ENCODE measurements around the gene MOGAT2.

MOGAT2 gene

DNA sequence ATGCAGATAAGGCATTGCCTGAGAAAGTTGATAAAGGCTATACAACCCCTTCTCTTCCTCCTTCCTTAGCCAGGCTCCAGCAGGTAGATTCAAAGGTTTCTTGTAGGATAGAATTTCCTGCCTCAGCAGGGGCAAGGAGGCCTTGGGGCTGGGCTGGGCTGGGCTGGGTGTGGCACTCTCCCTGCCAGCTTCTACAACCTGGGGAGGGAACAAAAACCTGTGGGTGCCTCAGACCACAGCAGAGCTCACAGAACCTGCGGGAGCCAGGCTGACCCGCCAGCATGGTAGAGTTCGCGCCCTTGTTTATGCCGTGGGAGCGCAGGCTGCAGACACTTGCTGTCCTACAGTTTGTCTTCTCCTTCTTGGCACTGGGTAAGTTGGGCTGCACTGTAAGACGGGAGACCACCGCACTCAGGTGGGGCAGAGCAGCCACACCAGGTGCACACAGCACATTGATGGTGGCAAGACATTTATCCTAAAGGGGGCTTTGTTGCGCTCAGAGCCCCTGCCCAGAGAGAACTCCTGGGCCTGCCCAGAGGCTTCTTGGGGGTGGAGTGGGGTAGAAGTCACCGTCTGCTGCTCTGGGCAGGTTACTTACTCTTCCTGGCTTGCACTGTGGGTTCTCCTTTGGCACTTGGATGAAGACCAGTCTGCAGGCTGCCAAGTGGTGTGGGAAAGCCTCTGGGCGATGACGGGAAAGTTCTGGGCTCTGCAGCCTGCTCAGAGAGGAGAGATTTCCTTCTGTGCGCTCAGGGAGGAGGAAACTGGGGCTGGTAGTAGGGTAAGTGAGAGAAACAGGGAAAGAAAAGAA is at the start of gene MOGAT2:
Gene MOGAT2 (plus strand): TSS at position 231 of the 811 bp plus-strand sequence. CDS start 51 bp downstream, at position 282.
- no peak for DNase-seq (ENCODE audit: low read depth)
- TF ChIP-seq, protein P1, sequence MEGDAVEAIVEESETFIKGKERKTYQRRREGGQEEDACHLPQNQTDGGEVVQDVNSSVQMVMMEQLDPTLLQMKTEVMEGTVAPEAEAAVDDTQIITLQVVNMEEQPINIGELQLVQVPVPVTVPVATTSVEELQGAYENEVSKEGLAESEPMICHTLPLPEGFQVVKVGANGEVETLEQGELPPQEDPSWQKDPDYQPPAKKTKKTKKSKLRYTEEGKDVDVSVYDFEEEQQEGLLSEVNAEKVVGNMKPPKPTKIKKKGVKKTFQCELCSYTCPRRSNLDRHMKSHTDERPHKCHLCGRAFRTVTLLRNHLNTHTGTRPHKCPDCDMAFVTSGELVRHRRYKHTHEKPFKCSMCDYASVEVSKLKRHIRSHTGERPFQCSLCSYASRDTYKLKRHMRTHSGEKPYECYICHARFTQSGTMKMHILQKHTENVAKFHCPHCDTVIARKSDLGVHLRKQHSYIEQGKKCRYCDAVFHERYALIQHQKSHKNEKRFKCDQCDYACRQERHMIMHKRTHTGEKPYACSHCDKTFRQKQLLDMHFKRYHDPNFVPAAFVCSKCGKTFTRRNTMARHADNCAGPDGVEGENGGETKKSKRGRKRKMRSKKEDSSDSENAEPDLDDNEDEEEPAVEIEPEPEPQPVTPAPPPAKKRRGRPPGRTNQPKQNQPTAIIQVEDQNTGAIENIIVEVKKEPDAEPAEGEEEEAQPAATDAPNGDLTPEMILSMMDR (IDR thresholded peaks at IDR 0.05; ENCODE audit: control insufficient read depth, insufficient read depth, low read depth, low read length, missing control alignments): no peak
- H3K4me3 ChIP-seq (ENCODE audit: control insufficient read depth, low read depth, low read length): no peak within 1 kb of the TSS

DNA sequence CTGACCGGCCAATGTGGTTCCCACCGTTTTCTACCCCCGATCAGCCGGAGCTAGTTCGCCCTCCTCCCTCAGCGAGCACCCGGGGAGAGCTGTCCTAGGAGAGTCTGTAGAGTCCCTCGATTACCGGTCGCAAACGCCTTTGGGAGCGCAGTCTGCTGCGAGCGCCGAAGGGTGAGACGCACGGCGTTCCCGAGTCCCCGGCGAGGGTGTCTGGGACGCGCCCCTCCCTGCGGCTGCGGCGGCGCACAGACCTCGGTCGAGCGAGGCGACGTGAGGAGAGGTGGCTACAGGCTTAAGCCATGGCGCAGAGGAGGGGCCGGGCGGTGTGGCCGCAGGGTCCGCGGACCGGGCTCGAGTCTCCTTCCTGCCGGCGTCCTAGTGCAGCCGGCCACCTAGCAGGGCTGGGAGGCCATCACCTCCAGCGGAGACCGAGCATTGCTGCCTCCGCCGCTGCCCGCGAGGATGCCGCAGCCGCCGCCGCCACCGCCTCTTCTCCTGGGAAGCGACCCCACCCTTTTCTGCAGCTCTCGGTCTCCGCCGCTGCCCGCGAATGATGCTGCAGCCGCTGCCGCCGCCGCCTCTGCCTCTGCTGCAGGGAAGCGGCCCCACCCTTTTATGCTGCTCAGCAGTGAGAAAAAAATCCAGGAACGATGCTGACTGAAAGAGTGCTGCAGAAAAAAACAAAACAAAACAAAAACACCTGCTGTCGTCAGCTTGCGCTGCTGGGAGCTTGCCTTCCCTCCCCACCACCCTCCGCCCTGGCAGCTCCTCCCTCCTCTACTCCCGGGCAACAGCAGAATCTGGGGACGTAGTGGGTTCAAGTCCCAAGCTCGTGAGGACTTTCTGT is 49.0 kb upstream of the MOGAT2 start, which contains the start of gene MAP6:
Gene MAP6 (minus strand): TSS at position 588 of the 847 bp plus-strand sequence. CDS start 669 bp downstream, outside the sequence.
- peak within 1 kb of the TSS; percentile 48 for H3K4me3 ChIP-seq (ENCODE audit: control insufficient read depth, low read depth, low read length)
- TF ChIP-seq, protein P1 (IDR thresholded peaks at IDR 0.05; ENCODE audit: control insufficient read depth, insufficient read depth, low read depth, low read length, missing control alignments): no peak
- DNase-seq (ENCODE audit: low read depth): no peak

DNA sequence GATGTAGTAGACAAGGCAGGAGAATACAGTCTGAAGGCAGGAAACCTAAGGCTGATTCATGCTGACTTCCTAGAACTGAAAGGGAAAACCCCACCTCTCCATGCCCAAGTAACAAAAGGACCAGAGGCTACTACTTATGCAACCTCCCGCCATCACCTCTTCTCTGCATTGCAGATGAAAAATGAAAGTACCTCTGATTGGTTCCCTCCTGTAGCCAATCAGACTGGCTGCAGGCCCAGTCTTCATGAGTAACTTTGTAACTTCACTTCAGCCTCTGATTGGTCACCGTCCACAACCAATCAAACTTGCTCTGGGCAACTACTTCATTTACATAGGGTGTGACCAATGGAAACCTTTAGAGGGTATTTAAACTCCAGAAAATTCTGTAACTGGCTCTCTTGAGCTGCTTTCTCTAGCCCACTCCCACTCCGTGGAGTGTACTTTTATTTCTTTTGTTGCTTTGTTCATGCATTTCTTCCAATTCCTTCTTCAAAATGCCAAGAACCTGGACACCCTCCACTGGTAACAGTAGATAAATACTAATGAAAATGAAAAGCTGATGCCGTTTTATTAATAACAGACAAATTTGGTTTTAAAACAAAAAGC is 43.6 kb upstream of the MOGAT2 start:
- no peak overlapping the region for H3K4me3 ChIP-seq (ENCODE audit: control insufficient read depth, low read depth, low read length)
- DNase-seq (ENCODE audit: low read depth): peak; percentile 40
- TF ChIP-seq, protein P1 (IDR thresholded peaks at IDR 0.05; ENCODE audit: control insufficient read depth, insufficient read depth, low read depth, low read length, missing control alignments): no peak

DNA sequence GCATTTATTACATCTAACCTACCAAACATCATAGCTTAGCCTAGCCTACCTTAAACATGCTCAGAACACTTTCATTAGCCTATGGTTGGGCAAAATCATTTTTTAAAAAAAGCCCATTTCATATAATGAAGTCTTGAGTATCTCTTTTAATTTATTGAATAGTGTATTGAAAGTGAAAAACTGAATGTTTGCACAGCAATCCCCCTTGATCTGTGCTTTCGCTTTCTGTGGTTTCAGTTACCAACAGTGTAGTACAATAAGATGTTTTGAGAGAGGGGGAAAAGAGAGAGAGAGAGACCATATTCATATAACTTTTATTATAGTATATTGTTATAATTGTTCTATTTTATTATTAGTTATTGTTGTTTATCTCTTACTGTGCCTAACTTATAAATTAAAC is 40.4 kb upstream of the MOGAT2 start:
- H3K4me3 ChIP-seq (ENCODE audit: control insufficient read depth, low read depth, low read length): no peak overlapping the region
- no peak for DNase-seq (ENCODE audit: low read depth)
- TF ChIP-seq, protein P1 (IDR thresholded peaks at IDR 0.05; ENCODE audit: control insufficient read depth, insufficient read depth, low read depth, low read length, missing control alignments): no peak

DNA sequence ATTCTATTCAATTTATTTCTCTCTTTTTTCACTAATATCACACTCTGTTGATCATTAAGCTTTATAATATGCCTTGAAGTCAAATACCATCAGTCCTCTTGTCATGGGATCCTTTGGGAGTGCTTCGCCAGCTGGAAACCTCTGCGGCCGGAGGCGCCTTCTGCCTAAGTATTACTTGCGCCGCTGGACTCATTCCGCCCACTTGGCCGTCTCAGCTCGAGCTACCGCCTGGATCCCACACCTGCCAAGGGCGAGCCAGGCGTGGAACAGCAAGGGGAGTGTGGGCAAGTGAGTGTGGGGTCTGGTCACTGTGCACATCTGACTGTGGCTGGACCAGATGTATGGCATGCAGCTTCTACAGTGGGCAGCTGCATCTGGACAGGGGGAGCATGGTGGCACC is 39.7 kb upstream of the MOGAT2 start:
- TF ChIP-seq, protein P1 (IDR thresholded peaks at IDR 0.05; ENCODE audit: control insufficient read depth, insufficient read depth, low read depth, low read length, missing control alignments): no peak
- no peak for DNase-seq (ENCODE audit: low read depth)
- no peak overlapping the region for H3K4me3 ChIP-seq (ENCODE audit: control insufficient read depth, low read depth, low read length)

DNA sequence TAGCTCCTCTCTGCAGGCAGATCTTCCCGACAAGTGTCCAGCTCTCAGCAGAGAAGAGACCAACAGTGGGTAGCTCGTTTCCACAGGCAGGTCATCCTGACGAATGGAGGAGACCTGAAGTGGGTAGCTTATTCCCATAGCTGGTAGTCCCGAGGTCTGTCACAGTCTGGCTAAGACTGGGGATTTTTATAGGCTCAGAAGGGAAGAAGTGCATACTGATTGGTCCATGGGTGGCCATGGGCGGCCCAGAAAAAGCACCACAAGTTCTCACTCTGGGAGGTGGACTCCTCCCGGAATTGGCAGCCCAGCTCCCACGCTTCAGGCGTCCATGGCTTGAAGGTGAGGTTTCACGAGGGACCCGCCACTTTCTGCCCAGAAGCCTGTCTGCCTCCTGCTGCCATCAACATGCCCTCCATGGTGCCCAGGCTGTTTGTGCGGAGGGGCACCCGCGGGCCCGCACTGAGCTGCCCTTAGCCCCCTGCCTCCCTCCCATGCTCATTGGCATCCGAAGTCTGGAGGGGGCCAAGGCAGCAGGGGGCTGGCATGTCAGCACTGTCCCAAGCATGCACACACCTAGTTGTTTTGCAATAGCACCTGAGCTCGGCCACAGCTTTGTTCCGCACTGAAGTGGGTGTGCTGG is 38.9 kb upstream of the MOGAT2 start:
- TF ChIP-seq, protein P1 (IDR thresholded peaks at IDR 0.05; ENCODE audit: control insufficient read depth, insufficient read depth, low read depth, low read length, missing control alignments): no peak
- no peak for DNase-seq (ENCODE audit: low read depth)
- no peak overlapping the region for H3K4me3 ChIP-seq (ENCODE audit: control insufficient read depth, low read depth, low read length)

All from AG09309 (cell line).